Ramos (cell line): Measurements from ENCODE around the gene SETBP1.

Source experiments
- in situ Hi-C: fragments of 300-500 bp; cut with MboI; formaldehyde crosslinking; loops from one replicate; pipeline ENCODE4 v1.14.3; 2022; ENCODE audit warnings: low sequenced_read_pairs; ENCODE audit not compliant: unreplicated experiment

Gene SETBP1

DNA sequence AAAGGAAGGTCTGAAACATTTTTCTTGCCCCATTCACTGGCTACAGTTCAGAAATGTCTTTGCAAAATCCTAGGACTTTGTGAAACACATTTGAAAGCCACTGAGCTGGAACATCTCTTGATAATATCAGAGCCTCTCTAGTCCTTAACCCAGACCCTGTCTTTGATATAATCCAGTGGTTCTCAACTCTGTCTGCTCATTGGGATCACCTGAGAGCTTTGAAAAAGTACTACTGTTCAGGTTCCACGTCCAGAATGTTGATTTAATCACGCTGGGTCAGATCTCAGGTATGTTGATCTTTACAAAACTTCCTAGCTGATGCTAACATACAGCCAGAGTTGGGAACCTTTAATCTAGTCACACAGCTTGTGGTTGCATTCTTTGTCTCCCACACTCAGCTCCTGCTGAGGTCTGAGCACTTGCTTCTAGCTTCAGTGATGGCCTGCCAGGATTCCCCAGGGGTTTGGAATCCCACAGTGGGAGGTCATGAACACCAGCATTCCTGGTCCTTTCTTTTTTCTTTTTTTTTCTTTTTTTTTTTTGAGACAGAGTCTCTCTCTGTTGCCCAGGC lies 262.7 kb downstream of the SETBP1 start:
- in situ Hi-C loops: no loop called here

DNA sequence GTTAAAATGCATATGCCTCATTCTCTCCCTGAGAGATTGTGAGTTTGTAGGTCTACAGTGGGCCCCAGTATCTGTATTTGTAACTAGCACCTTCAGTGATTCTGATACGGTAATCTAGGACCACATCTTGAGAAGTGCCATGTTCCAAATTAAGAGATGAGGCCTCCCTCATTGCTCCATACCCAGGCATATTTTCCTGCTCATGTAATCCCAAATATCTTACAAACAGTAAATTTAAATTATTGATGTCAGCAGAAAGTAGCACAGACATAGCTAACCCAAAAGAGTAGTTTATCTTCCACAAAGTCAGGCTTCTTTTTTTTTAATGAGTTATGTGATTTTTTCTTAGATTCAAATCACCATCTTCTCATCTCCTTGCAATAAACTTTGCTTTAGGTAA lies 263.8 kb downstream of the SETBP1 start:
- in situ Hi-C loops: no loop called here

DNA sequence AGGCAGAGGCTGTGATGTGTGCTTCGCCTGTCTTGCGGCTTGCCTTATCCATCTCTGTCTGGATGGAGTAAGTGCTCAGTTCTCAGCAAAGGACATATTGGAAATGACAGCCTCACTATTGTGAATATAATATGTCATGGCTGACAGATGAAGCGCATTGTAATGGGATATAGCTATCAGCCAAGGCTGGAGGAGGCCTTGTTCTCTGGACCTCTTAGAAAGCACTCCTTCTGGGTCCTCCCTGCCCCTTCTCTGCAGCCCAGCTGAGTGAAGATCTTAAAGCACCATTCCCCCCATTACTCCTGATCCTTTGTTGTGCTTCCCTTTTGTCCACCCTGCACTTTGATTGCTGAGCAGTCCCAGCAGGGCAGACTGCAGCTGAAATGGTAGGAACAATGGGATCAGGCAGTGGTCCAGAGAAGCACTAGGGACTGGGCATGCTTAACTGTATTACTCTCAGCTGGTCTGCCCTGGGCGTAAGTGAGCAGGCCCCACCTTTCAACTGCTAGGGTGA lies 265.3 kb downstream of the SETBP1 start:
- in situ Hi-C loops: no loop called here

DNA sequence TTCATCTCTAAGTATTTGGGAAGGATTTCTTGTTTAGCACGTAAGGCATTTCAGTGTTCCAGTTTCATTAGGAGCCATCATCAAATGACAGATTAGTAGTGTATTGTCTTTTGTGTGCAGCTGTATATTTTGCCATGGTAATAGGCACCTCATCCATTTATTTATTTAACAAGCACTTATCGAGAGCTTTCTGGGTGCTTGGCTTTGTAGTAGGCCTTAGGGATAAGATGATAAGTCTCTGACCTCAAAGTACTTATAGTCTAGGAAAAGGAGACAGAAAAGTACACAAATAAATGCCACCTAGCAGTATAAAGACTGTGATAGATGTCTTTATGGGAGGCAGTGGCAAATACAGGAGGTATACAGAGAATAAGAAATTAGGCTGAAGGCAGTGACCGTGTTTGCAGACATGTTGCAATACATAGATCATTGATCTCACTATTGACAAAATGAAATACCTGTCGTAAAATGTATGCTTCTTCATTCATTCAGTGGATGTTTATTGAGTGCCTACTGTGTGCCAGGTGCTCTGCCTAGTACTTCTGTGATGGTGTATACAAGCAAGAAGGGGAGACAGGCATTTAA lies 265.9 kb downstream of the SETBP1 start:
- in situ Hi-C loops: no loop called here

- in situ Hi-C loops: no loop called here
Measured at GRCh38 chr18:44949967-44950366, 269.3 kb downstream of the SETBP1 start.

DNA sequence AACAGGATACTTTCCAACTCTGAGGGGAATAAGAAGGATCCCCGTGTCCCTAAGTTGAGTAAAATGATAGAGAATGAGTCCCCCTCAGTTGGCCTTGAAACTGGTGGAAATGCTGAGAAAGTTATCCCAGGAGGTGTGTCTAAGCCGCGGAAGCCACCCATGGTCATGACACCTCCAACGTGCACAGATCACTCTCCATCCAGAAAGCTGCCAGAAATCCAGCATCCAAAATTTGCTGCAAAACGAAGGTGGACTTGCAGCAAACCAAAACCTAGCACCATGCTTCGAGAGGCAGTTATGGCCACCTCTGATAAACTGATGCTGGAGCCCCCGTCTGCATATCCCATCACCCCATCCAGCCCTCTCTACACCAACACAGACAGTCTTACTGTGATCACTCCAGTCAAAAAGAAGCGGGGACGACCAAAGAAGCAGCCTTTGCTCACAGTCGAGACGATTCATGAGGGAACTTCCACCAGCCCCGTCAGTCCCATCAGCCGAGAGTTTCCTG lies 270.1 kb downstream of the SETBP1 start:
- in situ Hi-C loops: no loop called here

DNA sequence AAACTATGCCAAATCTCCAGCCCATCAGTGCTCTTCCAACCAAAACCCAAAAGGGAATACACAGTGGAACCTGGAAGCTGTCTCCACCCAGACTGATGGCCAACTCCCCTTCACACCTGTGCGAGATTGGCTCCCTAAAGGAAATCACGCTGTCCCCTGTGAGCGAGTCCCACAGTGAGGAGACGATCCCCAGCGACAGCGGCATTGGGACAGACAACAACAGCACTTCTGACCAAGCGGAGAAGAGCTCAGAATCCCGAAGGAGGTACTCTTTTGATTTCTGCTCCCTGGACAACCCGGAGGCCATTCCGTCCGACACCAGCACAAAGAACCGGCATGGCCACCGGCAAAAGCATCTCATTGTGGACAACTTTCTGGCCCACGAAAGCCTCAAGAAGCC lies 271.1 kb downstream of the SETBP1 start:
- in situ Hi-C loops: no loop called here

DNA sequence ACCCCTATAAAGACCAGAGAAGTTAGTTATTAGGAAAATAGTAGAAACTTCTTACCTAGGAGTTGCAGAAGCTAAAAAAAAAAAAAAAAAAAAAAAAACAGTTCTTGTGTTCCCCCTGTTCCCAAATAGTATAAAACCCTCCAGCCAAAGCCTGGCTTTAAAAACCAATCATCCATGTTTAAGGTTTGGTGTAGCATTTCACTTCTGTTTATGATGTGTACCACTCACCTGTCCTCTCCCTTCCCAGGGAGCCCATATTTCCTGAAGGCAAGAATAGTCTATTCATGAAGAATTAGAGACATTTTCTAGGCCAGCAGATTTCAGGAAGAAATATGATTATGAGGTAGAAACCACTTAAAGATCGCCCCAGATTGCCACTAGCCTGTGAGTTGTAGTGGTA lies 273.6 kb downstream of the SETBP1 start:
- in situ Hi-C loops: no loop called here

DNA sequence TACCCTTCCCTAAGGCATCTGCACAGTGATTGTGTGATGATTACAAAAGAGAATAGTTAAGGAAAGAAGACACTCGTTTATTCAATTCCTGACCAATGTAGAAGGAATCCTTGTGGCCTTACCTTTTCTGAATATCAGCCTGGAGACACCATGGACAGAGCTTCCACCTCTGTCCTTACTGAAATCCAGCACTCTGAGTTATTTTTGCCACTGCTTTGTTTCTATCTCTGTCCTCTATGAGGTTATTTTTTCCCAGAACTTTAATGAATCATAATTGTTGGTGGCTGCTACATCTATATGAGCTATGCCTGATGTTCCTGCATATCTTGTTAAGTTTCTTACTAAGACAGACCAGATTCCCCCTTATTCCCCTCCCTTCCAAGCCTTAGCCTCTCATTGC lies 275.1 kb downstream of the SETBP1 start:
- in situ Hi-C loops: no loop called here

DNA sequence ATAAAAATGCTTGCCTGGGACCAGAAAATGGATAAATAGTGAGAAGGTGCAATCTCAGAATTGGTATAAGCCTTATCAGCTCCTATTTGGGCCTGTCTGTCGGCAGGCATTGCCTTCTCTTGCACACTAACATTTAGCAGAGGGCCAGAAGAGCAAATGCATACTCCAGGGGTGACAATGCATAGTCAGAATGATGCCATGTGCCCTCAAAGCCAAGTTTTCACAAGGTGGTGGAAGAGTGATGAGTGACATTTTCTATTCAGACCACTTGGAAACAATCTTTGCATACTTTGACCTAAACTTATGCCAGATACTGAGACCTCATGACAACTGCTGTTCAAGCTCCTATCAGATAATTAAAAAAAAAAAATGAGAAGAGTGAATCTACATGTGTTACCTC lies 276.3 kb downstream of the SETBP1 start:
- in situ Hi-C loops: no loop called here

DNA sequence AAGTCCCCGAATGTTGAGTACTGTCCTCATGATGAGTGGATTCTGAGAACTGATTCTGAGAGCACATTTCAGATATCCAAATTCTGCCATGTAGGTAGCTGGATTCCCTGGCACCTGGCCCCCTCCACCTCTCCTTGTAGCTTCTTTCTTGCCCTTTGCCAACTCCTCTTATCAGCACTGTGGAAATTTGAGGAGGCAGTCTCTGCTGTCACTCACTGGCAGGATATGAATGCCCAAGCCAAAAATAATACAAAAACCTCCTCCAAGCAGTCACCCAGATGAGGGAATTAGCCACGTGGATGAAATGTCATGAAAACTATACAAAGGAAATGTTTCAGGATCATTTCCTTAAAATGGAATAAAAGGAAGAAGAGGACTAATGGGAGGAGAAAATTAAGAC lies 276.8 kb downstream of the SETBP1 start:
- in situ Hi-C loops: no loop called here

DNA sequence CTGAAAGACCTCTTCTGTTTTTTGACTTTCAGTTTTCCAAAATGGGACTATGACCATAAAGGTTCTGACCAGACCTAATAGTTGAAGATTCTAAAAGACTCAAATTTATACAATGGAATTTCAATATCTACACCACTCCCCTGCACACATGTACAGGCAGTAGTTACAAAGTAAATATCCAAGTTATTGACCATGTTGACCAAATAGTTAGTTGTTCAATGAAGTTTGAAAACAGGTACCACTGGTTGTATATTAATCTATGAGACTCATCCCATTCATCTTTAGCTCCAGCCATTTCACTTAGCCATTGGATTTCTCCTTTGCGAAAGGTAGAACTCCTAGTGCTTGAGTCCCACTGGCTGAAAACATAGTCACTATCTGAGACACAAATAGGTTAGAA lies 277.4 kb downstream of the SETBP1 start:
- in situ Hi-C loops: no loop called here

GRCh38 chr18:44958455-44958854 lies 277.8 kb downstream of the SETBP1 start:
- in situ Hi-C loops: no loop called here

DNA sequence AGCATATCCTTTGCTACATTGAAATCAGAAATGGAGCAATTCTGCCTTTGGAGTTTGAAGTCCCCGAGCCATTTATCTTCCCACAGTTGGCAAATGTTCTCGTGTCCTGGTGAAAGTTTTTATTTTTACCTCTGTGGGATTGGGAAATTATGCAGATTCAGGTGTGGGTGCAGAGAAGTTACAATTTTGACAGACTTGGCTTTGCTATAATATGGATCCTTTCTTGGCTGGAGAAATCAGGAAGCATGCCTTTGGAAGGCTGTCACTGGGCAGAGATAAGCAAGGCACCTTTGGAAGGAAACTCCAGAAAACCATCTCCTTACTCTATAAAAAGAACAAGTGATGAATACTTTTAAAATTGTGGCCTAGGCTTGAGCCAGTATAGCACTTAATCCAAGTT lies 278.3 kb downstream of the SETBP1 start:
- in situ Hi-C loops: no loop called here

DNA sequence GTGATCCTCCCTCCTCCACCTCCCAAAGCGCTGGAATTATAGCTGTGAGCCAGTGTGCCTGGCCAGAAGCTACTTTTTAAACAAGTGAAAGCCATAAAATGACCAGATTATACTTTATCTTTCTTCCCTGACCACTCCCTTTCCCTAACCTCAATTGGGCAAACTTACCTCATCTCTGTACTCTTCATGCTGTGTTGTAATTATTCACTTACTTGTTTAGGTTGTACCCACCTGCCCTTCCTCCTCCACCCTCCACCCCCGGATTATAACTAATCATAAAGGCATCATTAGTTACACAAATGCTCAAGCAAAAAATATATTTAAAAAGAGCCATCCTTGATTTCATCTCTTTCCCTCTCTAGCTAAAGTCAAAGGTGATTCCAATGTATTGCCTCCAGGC lies 279.9 kb downstream of the SETBP1 start:
- in situ Hi-C loops: no loop called here

DNA sequence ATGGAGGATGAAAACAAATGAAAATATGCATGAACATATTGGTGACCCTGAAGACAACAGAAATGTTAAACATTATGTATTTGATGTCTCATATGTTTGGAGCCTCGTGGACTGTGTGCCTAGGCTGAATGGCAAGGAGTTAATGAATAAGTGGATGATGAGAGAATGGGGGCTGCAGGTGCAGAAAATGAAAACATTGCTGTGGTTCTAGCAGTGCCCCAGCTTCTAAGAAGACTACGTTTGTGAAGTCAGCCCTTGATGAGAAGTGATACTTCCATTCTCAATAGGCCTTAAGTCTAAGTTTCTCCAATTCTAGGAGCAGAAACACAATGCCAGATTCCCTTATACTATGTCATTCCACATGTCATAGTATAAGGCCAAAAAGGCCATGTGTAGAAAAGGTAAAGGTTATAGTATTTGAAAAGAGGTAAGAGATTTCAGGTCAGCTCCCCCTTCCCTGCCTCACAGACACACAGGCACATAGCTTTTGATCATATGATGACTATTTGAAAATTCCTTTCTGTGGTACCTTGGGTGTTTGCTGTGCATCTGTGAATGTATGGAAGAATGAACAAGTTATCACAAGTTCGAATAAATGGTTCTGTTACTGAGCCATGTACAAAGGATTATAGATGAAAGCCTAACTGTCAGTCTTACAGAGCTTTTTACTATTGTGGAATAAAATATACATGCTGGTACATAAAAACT lies 280.8 kb downstream of the SETBP1 start:
- in situ Hi-C loops: no loop called here

DNA sequence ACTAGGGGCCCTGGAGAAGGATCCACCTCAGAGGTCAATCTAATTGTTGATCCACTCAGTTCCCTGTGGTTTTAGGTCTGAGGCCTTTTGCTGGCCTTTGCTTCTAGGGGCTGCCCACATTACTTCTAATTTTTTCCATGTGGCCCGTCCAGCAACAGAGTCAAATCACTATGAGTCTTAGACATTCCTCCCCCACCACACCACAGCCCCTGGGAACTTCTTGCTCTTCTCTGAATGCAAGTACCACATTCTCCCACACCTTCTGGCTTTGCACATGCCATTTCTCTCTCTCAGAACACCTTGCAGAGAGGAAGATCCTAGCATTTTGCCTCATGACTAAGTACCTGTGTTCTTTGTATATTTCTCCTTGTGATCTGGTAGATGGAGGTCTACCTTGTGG lies 286.9 kb downstream of the SETBP1 start:
- in situ Hi-C loops: no loop called here

GRCh38 chr18:44968336-44968735 lies 287.6 kb downstream of the SETBP1 start:
- in situ Hi-C loops: no loop called here

DNA sequence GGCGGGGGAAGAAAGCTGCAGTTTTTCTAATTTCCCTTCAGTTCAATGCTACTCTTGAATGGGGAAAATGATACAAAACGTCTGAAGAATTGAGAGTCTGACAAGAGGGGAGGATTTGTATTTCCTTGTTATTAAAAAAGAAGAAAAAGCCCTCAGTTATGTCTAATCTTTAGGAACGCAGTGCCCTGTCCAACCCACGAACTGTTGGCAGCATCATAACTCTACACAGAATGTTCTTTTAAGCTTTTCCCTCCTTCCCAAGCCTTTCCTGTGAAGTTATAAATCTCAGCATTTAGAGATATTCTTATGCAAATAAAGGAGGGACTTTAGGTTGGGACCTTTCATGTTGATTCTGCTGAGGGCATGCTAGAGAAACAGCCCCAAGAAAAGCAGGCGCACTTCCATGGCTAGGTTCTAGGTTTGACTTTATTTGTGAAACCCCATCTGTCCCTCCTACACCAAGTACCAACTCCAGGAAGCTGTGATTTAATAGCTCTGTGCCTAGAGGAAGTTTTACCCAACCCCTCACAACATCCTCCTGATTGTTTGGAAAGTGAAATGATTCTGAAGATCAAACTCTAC lies 288.6 kb downstream of the SETBP1 start:
- in situ Hi-C loops: no loop called here

DNA sequence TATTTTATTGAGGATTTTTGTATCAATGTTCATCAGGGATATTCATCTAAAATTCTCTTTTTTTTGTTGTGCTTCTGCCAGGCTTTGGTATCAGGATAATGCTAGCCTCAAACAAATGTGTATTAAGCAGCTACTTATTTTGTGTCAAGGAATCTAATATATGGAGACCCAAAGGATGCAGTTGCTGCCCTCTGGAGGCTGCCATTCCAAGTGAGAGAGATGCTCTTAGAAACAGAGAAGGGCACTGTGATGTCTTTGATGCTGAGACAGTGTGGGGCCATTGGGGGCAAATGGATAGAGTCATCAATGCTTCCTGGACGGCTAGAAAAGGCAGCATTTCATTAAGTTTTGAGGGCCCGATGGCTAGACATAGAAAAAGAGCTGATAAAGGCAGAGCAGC lies 292.6 kb downstream of the SETBP1 start:
- in situ Hi-C loops: no loop called here

DNA sequence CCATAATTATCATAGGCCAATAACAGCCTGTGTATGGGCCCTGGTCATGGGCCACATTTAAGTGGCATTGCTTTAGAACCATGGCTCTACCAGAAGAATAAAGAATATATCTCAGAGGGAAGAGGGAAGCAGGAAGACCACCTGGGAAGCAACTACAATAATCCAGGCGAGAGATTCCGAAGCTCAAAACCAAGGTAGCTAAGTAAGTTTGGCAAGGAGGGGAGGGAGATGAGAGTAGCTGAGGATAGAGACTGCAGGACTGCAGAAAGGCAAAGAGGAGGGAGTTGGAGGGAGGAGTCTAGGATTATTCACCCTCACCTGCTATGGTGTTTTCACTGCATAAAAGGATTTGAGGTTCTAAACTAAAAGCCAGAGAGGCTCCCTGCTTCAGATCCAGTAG lies 293.5 kb downstream of the SETBP1 start:
- in situ Hi-C loops: no loop called here
